Fibroblast of lung (primary cell): Measurements from ENCODE around the gene KRT8.

Experiments used
- EZH2 ChIP-seq: IDR thresholded peaks from 2 replicates; pipeline ENCODE4 v1.5.1; 2012; ENCODE audit warnings: low read length, control low read depth, mild to moderate bottlenecking; ENCODE audit errors: missing control alignments
- TF ChIP-seq, protein P1 (sequence below), 2 donors: IDR thresholded peaks in 1 of 2; conservative IDR thresholded peaks in 1 of 2; 1 replicate in 1 of 2; 2 replicates in 1 of 2; pipeline ENCODE4 v1.5.1; 2011 to 2012; ENCODE audit warnings: low read length in 2 of 2, control low read depth in 1 of 2, inconsistent platforms in 1 of 2, low read depth in 1 of 2, mild to moderate bottlenecking in 1 of 2

DNA sequence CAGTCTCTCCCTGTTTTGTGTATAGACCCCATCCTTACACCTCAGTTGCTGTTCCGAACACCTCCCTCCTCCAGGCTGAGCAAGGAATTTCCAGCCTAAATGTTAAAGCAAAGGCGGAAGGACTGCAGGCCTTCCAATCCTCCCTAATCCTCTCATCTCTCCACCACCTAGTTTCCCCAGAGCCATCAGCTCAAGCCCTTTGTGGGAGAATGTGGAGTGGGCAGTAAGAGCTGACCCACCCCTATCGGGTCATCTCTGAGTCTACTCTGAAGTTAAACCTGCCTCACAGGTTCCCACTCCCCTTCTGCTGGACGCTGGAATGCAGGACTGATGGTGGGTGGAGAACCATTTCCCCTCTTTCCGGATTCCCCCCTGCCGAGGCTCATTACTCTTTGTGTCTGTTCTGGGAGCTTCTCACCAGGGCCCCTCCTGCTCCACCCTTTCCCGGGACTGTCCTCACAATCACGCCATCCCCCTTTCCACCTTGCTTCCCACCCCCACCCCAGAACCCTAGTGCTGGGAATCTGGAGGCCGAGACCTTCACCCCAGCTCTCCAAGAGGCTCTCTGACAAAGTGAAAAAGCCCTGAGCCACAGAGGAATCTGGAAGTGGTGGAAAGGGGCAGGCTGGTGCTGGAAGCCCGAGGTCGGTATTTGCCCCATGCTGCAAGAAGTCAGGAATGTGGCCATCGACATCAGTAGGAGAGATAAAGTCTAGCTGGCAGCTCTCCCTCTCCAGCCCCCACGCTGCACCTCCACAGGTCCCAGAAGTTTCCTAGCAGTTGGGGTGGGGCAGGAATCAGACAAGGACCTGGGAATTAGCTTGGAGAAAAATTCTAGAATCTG lies 40.7 kb upstream of the KRT8 start:
- TF ChIP-seq, protein P1, sequence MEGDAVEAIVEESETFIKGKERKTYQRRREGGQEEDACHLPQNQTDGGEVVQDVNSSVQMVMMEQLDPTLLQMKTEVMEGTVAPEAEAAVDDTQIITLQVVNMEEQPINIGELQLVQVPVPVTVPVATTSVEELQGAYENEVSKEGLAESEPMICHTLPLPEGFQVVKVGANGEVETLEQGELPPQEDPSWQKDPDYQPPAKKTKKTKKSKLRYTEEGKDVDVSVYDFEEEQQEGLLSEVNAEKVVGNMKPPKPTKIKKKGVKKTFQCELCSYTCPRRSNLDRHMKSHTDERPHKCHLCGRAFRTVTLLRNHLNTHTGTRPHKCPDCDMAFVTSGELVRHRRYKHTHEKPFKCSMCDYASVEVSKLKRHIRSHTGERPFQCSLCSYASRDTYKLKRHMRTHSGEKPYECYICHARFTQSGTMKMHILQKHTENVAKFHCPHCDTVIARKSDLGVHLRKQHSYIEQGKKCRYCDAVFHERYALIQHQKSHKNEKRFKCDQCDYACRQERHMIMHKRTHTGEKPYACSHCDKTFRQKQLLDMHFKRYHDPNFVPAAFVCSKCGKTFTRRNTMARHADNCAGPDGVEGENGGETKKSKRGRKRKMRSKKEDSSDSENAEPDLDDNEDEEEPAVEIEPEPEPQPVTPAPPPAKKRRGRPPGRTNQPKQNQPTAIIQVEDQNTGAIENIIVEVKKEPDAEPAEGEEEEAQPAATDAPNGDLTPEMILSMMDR (conservative IDR thresholded peaks at IDR 0.05 in 1 of 2, IDR thresholded peaks at IDR 0.05 in 1 of 2; ENCODE audit: low read depth in 1 of 2, low read length in 2 of 2), result no peak
- TF ChIP-seq EZH2, result no peak
